ENCODE measurements around the gene CHRM2.

The CHRM2 gene

GRCh38 chr7:137017221-137017620, 148.8 kb downstream of the CHRM2 start:
- Mint-ChIP-seq H3K36me3 (no peaks in the 10 kb centered on the region), H3K27ac (no peak overlapping the region), H3K4me3 (no peak overlapping the region), H3K27me3 (no peaks in the 10 kb centered on the region), H3K9me3 (no peaks in the 10 kb centered on the region), H3K4me1 (no peaks in the 10 kb centered on the region)

- H3K9me3 Mint-ChIP-seq = no peaks in the 10 kb centered on the region
- H3K36me3 Mint-ChIP-seq = no peaks in the 10 kb centered on the region
- H3K27ac Mint-ChIP-seq = no peak overlapping the region
- no peaks in the 10 kb centered on the region for H3K4me1 Mint-ChIP-seq
- H3K4me3 Mint-ChIP-seq = no peak overlapping the region
- H3K27me3 Mint-ChIP-seq = no peaks in the 10 kb centered on the region
Observed at GRCh38 chr7:137018468-137018867, 150.0 kb downstream of the CHRM2 start.

- H3K27ac Mint-ChIP-seq = no peak overlapping the region
- H3K27me3 Mint-ChIP-seq = no peaks in the 10 kb centered on the region
- H3K36me3 Mint-ChIP-seq = no peaks in the 10 kb centered on the region
- H3K4me1 Mint-ChIP-seq = no peaks in the 10 kb centered on the region
- no peaks in the 10 kb centered on the region for H3K9me3 Mint-ChIP-seq
- no peak overlapping the region for H3K4me3 Mint-ChIP-seq
Observed at GRCh38 chr7:137020351-137020750, 151.9 kb downstream of the CHRM2 start.

- Mint-ChIP-seq H3K27ac (no peak overlapping the region), H3K36me3 (no peaks in the 10 kb centered on the region), H3K4me3 (no peak overlapping the region), H3K27me3 (no peaks in the 10 kb centered on the region), H3K9me3 (peaks cover 4% of the 10 kb centered on the region), H3K4me1 (no peaks in the 10 kb centered on the region)
Observed at GRCh38 chr7:137025469-137026175, 157.2 kb downstream of the CHRM2 start.

- Mint-ChIP-seq H3K27ac (no peak overlapping the region), H3K9me3 (peaks cover 4% of the 10 kb centered on the region), H3K27me3 (no peaks in the 10 kb centered on the region), H3K4me3 (no peak overlapping the region), H3K4me1 (no peaks in the 10 kb centered on the region), H3K36me3 (no peaks in the 10 kb centered on the region)
Observed at GRCh38 chr7:137026176-137026500, 157.7 kb downstream of the CHRM2 start.

- Mint-ChIP-seq H3K9me3 (no peaks in the 10 kb centered on the region), H3K27ac (no peak overlapping the region), H3K27me3 (no peaks in the 10 kb centered on the region), H3K4me3 (no peak overlapping the region), H3K36me3 (no peaks in the 10 kb centered on the region), H3K4me1 (no peaks in the 10 kb centered on the region)
Observed at GRCh38 chr7:137032436-137032835, 164.0 kb downstream of the CHRM2 start.

- H3K9me3 Mint-ChIP-seq = no peaks in the 10 kb centered on the region
- no peaks in the 10 kb centered on the region for H3K27me3 Mint-ChIP-seq
Observed at GRCh38 chr7:137036768-137037167, 168.3 kb downstream of the CHRM2 start.

GRCh38 chr7:137038706-137039105, 170.3 kb downstream of the CHRM2 start:
- Mint-ChIP-seq H3K4me1 (no peaks in the 10 kb centered on the region), H3K4me3 (no peak overlapping the region)

More at GRCh38 chr7:137036768-137037167, 168.3 kb downstream of the CHRM2 start:
- H3K36me3 Mint-ChIP-seq = no peaks in the 10 kb centered on the region
- no peaks in the 10 kb centered on the region for H3K4me1 Mint-ChIP-seq
- H3K27ac Mint-ChIP-seq = no peak overlapping the region
- no peak overlapping the region for H3K4me3 Mint-ChIP-seq

GRCh38 chr7:137040745-137041144, 172.3 kb downstream of the CHRM2 start:
- no peaks in the 10 kb centered on the region for H3K4me1 Mint-ChIP-seq
- peaks cover 9% of the 10 kb centered on the region for H3K9me3 Mint-ChIP-seq
- H3K27ac Mint-ChIP-seq = no peak overlapping the region
- no peak overlapping the region for H3K4me3 Mint-ChIP-seq
- no peaks in the 10 kb centered on the region for H3K27me3 Mint-ChIP-seq
- no peaks in the 10 kb centered on the region for H3K36me3 Mint-ChIP-seq

More at GRCh38 chr7:137038706-137039105, 170.3 kb downstream of the CHRM2 start:
- H3K36me3 Mint-ChIP-seq = no peaks in the 10 kb centered on the region
- H3K9me3 Mint-ChIP-seq = peaks cover 9% of the 10 kb centered on the region
- no peaks in the 10 kb centered on the region for H3K27me3 Mint-ChIP-seq
- no peak overlapping the region for H3K27ac Mint-ChIP-seq

GRCh38 chr7:137045573-137045972, 177.1 kb downstream of the CHRM2 start:
- Mint-ChIP-seq H3K27ac (no peak overlapping the region), H3K36me3 (no peaks in the 10 kb centered on the region), H3K4me1 (no peaks in the 10 kb centered on the region), H3K4me3 (no peak overlapping the region), H3K9me3 (peaks cover 9% of the 10 kb centered on the region), H3K27me3 (no peaks in the 10 kb centered on the region)

- no peak overlapping the region for H3K4me3 Mint-ChIP-seq
- peaks cover 6% of the 10 kb centered on the region for H3K9me3 Mint-ChIP-seq
- no peak overlapping the region for H3K27ac Mint-ChIP-seq
- no peaks in the 10 kb centered on the region for H3K27me3 Mint-ChIP-seq
- H3K36me3 Mint-ChIP-seq = no peaks in the 10 kb centered on the region
- no peaks in the 10 kb centered on the region for H3K4me1 Mint-ChIP-seq
Observed at GRCh38 chr7:137069249-137069963, 201.0 kb downstream of the CHRM2 start.

All from activated naive CD4-positive, alpha-beta T cell treated with anti-CD3 and anti-CD28 coated beads, Interleukin-2, amount 50 U/mL, for 24 hours (primary cell).